ENCODE results near the gene DDX19B. TPM values are rescaled to one million over a fixed set of nuclear protein-coding genes. Genes with fewer than 3 reads are reported as not detected.

DDX19B gene
- total RNA-seq, 1 experiment from 2014 or later, result 38.4 TPM

DNA sequence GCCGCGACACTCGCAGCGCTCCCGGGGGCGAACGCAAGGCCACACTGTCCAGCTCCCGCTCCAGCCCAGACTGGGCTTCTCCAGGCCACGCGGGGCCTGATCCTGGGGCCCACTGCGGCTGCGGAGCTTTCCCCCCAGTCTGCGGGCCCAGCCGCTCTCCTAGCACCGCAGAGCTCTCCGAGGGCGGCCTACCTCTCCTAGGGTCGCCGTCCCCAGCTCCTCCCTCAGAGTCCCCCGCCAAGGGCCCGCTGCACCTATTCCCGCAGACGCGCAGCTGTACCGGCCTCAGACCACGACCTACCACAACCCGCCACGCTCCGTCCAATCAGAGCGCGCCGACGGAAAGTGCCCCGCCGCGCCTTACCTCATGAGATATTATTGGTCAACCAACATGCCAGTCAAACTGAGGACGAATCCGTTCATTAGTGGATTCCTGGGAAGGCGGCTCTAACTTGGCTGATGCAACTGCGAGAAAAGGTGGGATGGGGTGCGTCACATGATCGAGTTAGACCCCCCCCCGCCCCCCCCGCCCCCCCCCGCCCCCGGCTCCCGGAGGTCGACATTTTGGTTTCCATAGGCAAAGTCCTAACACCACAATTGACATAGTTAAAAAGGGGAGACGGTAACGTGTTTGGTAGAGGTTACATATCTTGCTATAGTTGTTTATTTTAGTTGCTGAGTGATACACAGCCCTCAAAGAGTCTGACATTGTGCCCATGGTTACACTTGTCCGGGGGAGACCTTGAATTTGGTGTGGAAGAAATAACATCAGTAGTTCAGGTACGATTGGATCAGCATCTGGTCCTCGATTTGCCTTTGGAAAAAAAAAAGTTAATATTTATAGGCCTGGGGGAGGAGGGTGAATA, 9.5 kb upstream of the DDX19B start, which contains the start of gene AARS1 (continued):
- TF ChIP-seq, protein P1, sequence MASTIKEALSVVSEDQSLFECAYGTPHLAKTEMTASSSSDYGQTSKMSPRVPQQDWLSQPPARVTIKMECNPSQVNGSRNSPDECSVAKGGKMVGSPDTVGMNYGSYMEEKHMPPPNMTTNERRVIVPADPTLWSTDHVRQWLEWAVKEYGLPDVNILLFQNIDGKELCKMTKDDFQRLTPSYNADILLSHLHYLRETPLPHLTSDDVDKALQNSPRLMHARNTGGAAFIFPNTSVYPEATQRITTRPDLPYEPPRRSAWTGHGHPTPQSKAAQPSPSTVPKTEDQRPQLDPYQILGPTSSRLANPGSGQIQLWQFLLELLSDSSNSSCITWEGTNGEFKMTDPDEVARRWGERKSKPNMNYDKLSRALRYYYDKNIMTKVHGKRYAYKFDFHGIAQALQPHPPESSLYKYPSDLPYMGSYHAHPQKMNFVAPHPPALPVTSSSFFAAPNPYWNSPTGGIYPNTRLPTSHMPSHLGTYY (CRISPR knock-in tag; IDR thresholded peaks at IDR 0.05), result no peak
- TF ChIP-seq ZNF423 (CRISPR knock-in tag; IDR thresholded peaks at IDR 0.05), result no peak
- TF ChIP-seq GTF2I (CRISPR knock-in tag; conservative IDR thresholded peaks at IDR 0.05), result no peak
- no peak for TF ChIP-seq TP53 (CRISPR knock-in tag; IDR thresholded peaks at IDR 0.05)
- TF ChIP-seq NFATC4 (CRISPR knock-in tag; IDR thresholded peaks at IDR 0.05), result peak; percentile 61; the same call in 1 of the 2 replicates
- TF ChIP-seq ZNF416 (CRISPR knock-in tag; IDR thresholded peaks at IDR 0.05), result peak; percentile 88
- TF ChIP-seq, protein P2, sequence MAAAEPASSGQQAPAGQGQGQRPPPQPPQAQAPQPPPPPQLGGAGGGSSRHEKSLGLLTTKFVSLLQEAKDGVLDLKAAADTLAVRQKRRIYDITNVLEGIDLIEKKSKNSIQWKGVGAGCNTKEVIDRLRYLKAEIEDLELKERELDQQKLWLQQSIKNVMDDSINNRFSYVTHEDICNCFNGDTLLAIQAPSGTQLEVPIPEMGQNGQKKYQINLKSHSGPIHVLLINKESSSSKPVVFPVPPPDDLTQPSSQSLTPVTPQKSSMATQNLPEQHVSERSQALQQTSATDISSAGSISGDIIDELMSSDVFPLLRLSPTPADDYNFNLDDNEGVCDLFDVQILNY (CRISPR knock-in tag; IDR thresholded peaks at IDR 0.05), result 0 out of 2 replicates have a peak, but pooled peaks have one; percentile 44
- TF ChIP-seq NFE2L1 (CRISPR knock-in tag; IDR thresholded peaks at IDR 0.05), result no peak
- TF ChIP-seq, protein P3, sequence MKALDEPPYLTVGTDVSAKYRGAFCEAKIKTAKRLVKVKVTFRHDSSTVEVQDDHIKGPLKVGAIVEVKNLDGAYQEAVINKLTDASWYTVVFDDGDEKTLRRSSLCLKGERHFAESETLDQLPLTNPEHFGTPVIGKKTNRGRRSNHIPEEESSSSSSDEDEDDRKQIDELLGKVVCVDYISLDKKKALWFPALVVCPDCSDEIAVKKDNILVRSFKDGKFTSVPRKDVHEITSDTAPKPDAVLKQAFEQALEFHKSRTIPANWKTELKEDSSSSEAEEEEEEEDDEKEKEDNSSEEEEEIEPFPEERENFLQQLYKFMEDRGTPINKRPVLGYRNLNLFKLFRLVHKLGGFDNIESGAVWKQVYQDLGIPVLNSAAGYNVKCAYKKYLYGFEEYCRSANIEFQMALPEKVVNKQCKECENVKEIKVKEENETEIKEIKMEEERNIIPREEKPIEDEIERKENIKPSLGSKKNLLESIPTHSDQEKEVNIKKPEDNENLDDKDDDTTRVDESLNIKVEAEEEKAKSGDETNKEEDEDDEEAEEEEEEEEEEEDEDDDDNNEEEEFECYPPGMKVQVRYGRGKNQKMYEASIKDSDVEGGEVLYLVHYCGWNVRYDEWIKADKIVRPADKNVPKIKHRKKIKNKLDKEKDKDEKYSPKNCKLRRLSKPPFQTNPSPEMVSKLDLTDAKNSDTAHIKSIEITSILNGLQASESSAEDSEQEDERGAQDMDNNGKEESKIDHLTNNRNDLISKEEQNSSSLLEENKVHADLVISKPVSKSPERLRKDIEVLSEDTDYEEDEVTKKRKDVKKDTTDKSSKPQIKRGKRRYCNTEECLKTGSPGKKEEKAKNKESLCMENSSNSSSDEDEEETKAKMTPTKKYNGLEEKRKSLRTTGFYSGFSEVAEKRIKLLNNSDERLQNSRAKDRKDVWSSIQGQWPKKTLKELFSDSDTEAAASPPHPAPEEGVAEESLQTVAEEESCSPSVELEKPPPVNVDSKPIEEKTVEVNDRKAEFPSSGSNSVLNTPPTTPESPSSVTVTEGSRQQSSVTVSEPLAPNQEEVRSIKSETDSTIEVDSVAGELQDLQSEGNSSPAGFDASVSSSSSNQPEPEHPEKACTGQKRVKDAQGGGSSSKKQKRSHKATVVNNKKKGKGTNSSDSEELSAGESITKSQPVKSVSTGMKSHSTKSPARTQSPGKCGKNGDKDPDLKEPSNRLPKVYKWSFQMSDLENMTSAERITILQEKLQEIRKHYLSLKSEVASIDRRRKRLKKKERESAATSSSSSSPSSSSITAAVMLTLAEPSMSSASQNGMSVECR (CRISPR knock-in tag; IDR thresholded peaks at IDR 0.05; ENCODE audit: borderline replicate concordance), result peak; percentile 68; the same call in 1 of the 2 replicates
- peak; percentile 99 for TF ChIP-seq GABPB1 (CRISPR knock-in tag; IDR thresholded peaks at IDR 0.05)
- TF ChIP-seq, protein P4, sequence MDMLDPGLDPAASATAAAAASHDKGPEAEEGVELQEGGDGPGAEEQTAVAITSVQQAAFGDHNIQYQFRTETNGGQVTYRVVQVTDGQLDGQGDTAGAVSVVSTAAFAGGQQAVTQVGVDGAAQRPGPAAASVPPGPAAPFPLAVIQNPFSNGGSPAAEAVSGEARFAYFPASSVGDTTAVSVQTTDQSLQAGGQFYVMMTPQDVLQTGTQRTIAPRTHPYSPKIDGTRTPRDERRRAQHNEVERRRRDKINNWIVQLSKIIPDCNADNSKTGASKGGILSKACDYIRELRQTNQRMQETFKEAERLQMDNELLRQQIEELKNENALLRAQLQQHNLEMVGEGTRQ (CRISPR knock-in tag; IDR thresholded peaks at IDR 0.05), result peak; percentile 81
- TF ChIP-seq, protein P5, sequence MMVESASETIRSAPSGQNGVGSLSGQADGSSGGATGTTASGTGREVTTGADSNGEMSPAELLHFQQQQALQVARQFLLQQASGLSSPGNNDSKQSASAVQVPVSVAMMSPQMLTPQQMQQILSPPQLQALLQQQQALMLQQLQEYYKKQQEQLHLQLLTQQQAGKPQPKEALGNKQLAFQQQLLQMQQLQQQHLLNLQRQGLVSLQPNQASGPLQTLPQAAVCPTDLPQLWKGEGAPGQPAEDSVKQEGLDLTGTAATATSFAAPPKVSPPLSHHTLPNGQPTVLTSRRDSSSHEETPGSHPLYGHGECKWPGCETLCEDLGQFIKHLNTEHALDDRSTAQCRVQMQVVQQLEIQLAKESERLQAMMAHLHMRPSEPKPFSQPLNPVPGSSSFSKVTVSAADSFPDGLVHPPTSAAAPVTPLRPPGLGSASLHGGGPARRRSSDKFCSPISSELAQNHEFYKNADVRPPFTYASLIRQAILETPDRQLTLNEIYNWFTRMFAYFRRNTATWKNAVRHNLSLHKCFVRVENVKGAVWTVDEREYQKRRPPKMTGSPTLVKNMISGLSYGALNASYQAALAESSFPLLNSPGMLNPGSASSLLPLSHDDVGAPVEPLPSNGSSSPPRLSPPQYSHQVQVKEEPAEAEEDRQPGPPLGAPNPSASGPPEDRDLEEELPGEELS (CRISPR knock-in tag; IDR thresholded peaks at IDR 0.05), result peak; percentile 57
- TF ChIP-seq, protein P6, sequence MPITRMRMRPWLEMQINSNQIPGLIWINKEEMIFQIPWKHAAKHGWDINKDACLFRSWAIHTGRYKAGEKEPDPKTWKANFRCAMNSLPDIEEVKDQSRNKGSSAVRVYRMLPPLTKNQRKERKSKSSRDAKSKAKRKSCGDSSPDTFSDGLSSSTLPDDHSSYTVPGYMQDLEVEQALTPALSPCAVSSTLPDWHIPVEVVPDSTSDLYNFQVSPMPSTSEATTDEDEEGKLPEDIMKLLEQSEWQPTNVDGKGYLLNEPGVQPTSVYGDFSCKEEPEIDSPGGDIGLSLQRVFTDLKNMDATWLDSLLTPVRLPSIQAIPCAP (CRISPR knock-in tag; IDR thresholded peaks at IDR 0.05), result no peak
- 0 out of 2 replicates have a peak, but pooled peaks have one; percentile 46 for TF ChIP-seq RELA (CRISPR knock-in tag; IDR thresholded peaks at IDR 0.05; ENCODE audit: borderline replicate concordance)
- TF ChIP-seq, protein P7, sequence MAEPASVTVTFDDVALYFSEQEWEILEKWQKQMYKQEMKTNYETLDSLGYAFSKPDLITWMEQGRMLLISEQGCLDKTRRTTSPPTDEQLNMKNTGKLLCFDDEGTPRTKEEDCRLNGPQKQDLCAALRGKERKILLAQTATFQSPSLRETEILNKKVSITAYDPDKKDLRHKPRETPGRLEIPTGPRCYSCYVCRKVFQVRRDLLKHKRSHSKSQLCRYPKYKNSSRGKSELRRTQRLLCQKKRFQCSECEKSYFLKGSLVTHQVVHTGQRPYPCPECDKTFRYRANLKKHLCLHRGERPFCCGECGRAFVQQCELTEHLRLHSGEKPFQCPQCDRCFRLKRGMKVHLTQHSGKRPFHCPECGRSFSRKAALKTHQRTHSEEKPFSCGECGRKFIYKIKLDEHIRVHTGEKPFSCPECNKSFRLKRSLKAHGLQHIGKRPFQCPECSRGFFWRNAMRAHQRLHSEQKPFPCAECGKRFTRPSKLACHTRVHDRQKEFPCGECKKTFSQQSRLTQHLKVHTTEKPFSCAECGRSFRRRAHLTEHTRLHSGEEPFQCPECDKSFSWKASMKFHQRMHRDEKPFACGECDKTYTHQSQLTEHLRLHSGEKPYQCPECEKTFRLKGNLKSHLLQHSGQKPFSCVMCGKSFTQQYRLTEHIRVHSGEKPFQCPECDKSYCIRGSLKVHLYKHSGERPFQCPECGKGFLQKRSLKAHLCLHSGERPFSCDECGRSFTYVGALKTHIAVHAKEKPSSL (CRISPR knock-in tag; conservative IDR thresholded peaks at IDR 0.05), result no peak
- TF ChIP-seq SMAD3 (CRISPR knock-in tag; IDR thresholded peaks at IDR 0.05; ENCODE audit: borderline replicate concordance), result no peak
- TF ChIP-seq, protein P8, sequence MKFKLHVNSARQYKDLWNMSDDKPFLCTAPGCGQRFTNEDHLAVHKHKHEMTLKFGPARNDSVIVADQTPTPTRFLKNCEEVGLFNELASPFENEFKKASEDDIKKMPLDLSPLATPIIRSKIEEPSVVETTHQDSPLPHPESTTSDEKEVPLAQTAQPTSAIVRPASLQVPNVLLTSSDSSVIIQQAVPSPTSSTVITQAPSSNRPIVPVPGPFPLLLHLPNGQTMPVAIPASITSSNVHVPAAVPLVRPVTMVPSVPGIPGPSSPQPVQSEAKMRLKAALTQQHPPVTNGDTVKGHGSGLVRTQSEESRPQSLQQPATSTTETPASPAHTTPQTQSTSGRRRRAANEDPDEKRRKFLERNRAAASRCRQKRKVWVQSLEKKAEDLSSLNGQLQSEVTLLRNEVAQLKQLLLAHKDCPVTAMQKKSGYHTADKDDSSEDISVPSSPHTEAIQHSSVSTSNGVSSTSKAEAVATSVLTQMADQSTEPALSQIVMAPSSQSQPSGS (CRISPR knock-in tag; IDR thresholded peaks at IDR 0.05; ENCODE audit: borderline replicate concordance, low read depth), result no peak
- no peak for TF ChIP-seq CREB1 (CRISPR knock-in tag; IDR thresholded peaks at IDR 0.05)
- peak; percentile 51; the same call in 1 of the 2 replicates for TF ChIP-seq JUN (CRISPR knock-in tag; IDR thresholded peaks at IDR 0.05)
- no peak for TF ChIP-seq ELF4 (CRISPR knock-in tag; IDR thresholded peaks at IDR 0.05; ENCODE audit: low read depth)
- TF ChIP-seq, protein P9, sequence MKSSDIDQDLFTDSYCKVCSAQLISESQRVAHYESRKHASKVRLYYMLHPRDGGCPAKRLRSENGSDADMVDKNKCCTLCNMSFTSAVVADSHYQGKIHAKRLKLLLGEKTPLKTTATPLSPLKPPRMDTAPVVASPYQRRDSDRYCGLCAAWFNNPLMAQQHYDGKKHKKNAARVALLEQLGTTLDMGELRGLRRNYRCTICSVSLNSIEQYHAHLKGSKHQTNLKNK (CRISPR knock-in tag; IDR thresholded peaks at IDR 0.05), result no peak
- peak; percentile 42; the same call in 1 of the 2 replicates for TF ChIP-seq ETV6 (CRISPR knock-in tag; IDR thresholded peaks at IDR 0.05)
- TF ChIP-seq, protein P10, sequence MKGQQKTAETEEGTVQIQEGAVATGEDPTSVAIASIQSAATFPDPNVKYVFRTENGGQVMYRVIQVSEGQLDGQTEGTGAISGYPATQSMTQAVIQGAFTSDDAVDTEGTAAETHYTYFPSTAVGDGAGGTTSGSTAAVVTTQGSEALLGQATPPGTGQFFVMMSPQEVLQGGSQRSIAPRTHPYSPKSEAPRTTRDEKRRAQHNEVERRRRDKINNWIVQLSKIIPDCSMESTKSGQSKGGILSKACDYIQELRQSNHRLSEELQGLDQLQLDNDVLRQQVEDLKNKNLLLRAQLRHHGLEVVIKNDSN (CRISPR knock-in tag; IDR thresholded peaks at IDR 0.05), result peak; percentile 68

All from WTC11 (cell line).